ENCODE measurements around the gene PSMD2. TPM values are rescaled to one million over a fixed set of nuclear protein-coding genes. Genes with fewer than 3 reads are reported as not detected.
A peak's percentile ranks its signal among the peaks of the same experiment; 100 is the strongest.

PSMD2 gene
- total RNA-seq, result 100 to 1,000 TPM; 130 to 248 (median 185) TPM

DNA sequence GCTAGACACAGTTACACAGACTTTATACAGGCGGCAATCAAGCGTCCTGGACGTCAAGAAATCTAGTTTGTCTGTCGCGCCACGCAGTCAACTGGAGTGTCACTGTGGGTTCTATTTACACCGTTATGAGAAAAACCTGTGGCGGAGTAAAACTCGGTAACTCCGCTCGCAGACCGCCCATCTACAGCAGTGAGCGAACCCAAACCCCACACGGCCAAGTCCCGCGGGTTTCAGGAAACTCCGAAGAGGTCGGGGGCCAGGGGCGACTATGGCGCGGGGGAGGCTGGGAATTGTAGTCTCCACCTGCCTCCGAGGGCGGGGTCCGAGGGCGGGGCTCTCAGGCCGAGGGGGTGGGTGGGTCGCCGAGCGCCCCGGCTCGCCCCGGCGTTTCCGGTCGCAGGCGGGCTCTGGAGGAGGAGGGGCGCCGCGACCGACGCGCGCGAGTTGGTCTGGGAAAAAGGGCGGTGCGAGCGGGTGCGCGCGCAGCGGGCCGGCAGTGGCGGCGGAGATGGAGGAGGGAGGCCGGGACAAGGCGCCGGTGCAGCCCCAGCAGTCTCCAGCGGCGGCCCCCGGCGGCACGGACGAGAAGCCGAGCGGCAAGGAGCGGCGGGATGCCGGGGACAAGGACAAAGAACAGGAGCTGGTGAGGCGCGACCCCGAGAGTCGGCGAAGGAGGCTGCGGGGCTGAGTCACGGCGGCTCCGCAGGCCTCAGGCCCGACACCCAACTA lies at the start of gene PSMD2:
TSS of gene PSMD2 (plus strand) at position 483 of the 729 bp plus-strand sequence. CDS start at position 509, 26 bp downstream.
- 0 to 6% (median 0%) methylated on average over 3 to 6 of the region's 78 CpGs; no CpG with 5 or more reads in 6 of the 10 experiments for WGBS, 10 experiments
- peak; percentile 92 to 97 (median 95) for ATAC-seq (replicated peaks in 6 of 8)
- in situ Hi-C loops (cut with MboI; ENCODE audit: low pct_unique_long_range_greater_than_20kb in 2 of 9, low sequenced_read_pairs in 9 of 9, unreplicated experiment in 9 of 9), result loop anchor here in 1 of 9 experiments (25.0 kb wide), 2 partner anchors 287 to 387 kb away; partner anchors contain the start of gene ABCC5
- peaks cover 5 to 11% of the 10 kb centered on the region in 2 donors for H3K4me1 ChIP-seq (replicated peaks in 1 of 2)
- peak within 1 kb of the TSS; percentile 67 to 72 for H3K27ac ChIP-seq
- H3K4me3 ChIP-seq, result peak within 1 kb of the TSS; percentile 58 to 86 (median 73)

DNA sequence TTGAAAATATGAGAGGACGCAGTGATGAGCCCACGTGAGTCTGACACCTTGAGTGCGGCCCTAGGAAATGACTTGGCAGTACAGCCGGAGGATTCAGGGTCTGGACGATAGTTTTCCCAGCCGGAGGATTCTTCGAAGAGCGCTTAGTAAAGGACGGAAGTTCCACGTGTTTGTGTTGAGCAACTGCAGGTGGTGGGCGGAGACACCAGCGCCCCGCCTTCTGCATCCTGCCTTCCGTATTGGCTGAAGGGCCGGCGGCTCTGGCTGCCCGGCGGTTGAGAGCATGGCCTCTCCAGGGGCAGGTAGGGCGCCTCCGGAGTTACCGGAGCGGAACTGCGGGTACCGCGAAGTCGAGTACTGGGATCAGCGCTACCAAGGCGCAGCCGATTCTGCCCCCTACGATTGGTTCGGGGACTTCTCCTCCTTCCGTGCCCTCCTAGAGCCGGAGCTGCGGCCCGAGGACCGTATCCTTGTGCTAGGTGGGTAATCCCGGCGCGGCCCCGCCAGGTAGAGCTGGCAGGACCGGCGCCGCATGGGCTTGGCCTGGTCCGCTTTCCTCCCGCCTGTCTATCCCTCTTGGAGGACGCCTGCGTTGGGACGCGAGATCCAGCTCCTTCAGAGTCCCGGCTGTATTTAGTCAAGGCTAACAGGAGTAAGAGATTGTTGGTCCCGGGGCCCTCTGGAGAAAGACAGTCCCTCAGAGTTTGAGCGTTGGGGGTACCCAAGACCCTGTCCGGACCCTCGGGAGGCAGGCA lies 49.5 kb upstream of the PSMD2 start, which contains the start of gene EEF1AKMT4:
TSS of gene EEF1AKMT4 (plus strand) at position 261 of the 755 bp plus-strand sequence. CDS start at position 284, 23 bp downstream.
- H3K4me3 ChIP-seq, result peak within 1 kb of the TSS; percentile 70 to 96 (median 80)
- H3K4me1 ChIP-seq (replicated peaks in 1 of 2), result peaks cover 7 to 9% of the 10 kb centered on the region in 2 donors
- in situ Hi-C loops (cut with MboI; ENCODE audit: low pct_unique_long_range_greater_than_20kb in 2 of 9, low sequenced_read_pairs in 9 of 9, unreplicated experiment in 9 of 9), result loop anchor here in 4 of 9 experiments (25.0 kb wide), 2 partner anchors 337 to 362 kb away; partner anchors contain the start of gene PARL (in 3 of the 4)
- ATAC-seq (replicated peaks in 6 of 8), result peak; percentile 89 to 95 (median 93)
- WGBS, 10 experiments, result 0 to 7% (median 0%) methylated on average over 1 to 34 of the region's 54 CpGs; no CpG with 5 or more reads in 1 of the 10 experiments
- peak within 1 kb of the TSS; percentile 92 to 98 for H3K27ac ChIP-seq

DNA sequence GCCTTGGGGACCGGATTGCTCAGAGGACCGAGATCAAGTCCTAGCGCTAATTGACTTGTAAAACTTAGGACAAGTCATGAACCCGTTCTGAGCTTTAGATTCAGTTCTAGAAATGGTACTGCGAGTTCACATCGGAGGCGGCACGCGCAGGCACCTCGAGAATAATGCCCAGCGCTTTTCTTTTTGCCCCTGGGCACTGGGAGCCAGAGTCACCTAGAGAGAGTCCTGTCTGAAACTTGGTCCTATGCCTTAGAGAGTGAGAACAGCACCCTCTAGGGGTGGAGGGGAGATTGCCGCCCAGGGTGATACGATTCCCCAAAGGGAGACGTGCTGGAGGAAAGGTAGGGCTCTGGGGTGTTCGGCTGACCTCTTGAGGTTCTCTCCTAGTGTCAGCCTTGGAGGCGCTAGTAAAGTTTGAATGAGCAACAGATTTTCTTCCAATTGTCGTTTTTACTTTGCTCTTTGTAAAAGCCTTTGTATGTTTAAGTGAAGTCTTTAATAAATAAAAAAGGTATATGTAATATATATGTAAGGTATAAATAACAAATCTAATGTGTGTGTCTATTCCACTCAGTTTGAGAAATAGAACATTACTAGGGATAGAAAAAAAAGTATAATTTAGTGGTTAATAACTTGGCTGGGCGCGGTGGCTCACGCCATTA lies 48.7 kb upstream of the PSMD2 start:
- ATAC-seq (replicated peaks in 6 of 8), result peak; percentile 36 to 52 (median 45)
- in situ Hi-C loops (cut with MboI; ENCODE audit: low pct_unique_long_range_greater_than_20kb in 2 of 9, low sequenced_read_pairs in 9 of 9, unreplicated experiment in 9 of 9), result loop anchor here in 4 of 9 experiments (25.0 kb wide), 2 partner anchors 338 to 363 kb away; partner anchors contain the start of gene PARL (in 3 of the 4)
- 0 to 76% (median 30%) methylated on average over 2 to 12 of the region's 20 CpGs; no CpG with 5 or more reads in 2 of the 10 experiments for WGBS, 10 experiments
- Histone ChIP-seq H3K27ac (peak overlapping the region; percentile 77 to 98), H3K4me3 (peak overlapping the region; percentile 70 to 96 (median 80)), H3K4me1 (replicated peaks in 1 of 2) (peaks cover 7 to 9% of the 10 kb centered on the region in 2 donors)

DNA sequence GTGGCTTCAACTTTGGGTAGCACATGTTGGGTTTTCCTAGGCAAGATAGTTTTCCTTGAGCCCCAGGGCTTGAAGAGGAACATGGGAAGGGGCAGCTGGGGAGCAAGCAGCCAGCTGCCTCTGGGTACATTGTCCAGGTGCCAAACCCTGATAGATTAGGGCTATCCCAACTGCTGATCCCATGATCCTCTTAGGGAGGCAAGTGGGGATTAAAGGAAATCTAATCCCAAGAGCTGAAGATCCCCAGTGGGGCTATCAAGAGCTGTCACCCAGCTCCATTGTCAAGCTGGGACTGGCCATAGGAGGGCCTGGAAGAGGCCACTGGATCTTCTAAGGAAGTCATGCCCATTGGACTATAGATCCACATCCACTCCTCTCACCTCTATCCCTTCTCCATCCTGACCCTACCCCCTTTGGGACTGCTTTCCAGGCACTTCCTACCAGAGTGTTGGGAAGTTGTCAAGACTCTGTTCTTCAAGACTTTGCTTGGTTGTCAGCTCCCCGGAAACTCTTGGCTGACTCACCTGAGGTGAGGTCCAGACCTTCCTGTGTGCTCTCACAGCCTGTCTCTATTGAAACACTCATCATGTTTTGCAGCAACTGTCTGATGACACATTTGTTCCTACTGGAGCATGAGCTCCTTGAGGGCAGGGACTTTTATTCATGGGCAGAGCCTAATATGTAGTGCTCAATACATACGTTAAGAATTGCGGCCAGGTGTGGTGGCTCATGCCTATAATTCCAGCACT lies 43.6 kb upstream of the PSMD2 start:
- peaks cover 0 to 3% of the 10 kb centered on the region in 2 donors for H3K4me1 ChIP-seq (replicated peaks in 1 of 2)
- in situ Hi-C loops (cut with MboI; ENCODE audit: low pct_unique_long_range_greater_than_20kb in 2 of 9, low sequenced_read_pairs in 9 of 9, unreplicated experiment in 9 of 9), result loop anchor here in 4 of 9 experiments (25.0 kb wide), 2 partner anchors 343 to 368 kb away; partner anchors contain the start of gene PARL (in 3 of the 4)
- ATAC-seq (replicated peaks in 6 of 8), result no peak
- H3K4me3 ChIP-seq, result no peak overlapping the region
- H3K27ac ChIP-seq, result no peak overlapping the region
- WGBS, 10 experiments, result 80 to 100% (median 100%) methylated on average over 1 to 3 of the region's 3 CpGs; no CpG with 5 or more reads in 7 of the 10 experiments

DNA sequence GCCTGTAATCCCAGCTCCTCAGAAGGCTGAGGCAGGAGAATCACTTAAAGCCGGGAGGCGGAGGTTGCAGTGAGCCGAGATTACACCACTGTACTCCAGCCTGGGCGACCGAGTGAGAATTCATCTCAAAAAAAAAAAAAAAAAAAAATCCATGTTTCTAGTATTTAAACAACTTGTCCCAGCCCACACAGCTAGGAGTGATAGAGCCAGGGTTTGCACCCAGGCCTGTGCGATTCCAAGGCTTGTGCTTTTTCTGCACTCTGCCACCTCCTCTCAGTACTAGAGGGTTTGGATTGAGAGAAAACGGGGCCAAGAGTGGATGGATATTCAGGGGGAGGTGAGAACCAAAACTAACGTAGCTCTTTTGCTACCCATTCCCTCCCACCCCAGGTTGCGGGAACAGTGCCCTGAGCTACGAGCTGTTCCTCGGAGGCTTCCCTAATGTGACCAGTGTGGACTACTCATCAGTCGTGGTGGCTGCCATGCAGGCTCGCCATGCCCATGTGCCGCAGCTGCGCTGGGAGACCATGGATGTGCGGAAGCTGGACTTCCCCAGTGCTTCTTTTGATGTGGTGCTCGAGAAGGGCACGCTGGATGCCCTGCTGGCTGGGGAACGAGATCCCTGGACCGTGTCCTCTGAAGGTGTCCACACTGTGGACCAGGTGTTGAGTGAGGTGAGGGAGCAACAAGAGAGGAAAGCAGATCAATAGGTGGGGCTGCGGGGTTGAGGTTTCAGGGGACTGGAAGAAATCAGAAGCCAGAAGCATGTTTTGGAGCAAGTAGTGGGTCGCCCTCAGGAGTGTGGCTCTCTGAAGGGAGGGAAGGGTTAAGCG lies 41.7 kb upstream of the PSMD2 start:
- Histone ChIP-seq H3K27ac (no peak overlapping the region), H3K4me3 (no peak overlapping the region), H3K4me1 (replicated peaks in 1 of 2) (peaks cover 3% of the 10 kb centered on the region in 2 donors)
- 60 to 100% (median 84%) methylated on average over 1 to 14 of the region's 23 CpGs; no CpG with 5 or more reads in 2 of the 10 experiments for WGBS, 10 experiments
- ATAC-seq (replicated peaks in 6 of 8), result no peak
- in situ Hi-C loops (cut with MboI; ENCODE audit: low pct_unique_long_range_greater_than_20kb in 2 of 9, low sequenced_read_pairs in 9 of 9, unreplicated experiment in 9 of 9), result loop anchor here in 4 of 9 experiments (25.0 kb wide), 2 partner anchors 345 to 370 kb away; partner anchors contain the start of gene PARL (in 3 of the 4)

DNA sequence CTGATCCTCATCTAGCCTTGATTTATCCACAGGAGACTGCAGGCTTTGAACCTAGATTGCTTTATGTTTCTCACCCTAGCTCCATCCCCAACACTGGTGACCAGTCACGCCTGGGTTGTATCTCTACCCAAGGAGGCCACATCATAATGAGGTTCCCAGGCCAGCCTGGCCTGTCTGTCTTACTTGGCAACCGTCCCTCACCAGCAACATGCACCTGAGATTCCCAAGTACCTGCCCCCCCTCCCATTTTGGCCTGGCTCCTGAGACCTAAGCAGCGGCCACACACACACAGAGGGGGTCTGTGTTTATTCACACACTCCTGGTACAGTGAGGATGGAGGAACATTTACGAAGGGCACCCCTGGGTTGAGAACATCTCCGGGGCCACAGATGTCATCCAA lies 40.1 kb upstream of the PSMD2 start:
- in situ Hi-C loops (cut with MboI; ENCODE audit: low pct_unique_long_range_greater_than_20kb in 2 of 9, low sequenced_read_pairs in 9 of 9, unreplicated experiment in 9 of 9), result loop anchor here in 4 of 9 experiments (25.0 kb wide), 2 partner anchors 347 to 372 kb away; partner anchors contain the start of gene PARL (in 3 of the 4)
- 35 to 100% (median 93%) methylated on average over 1 to 3 of the region's 5 CpGs; no CpG with 5 or more reads in 3 of the 10 experiments for WGBS, 10 experiments
- Histone ChIP-seq H3K27ac (no peak overlapping the region), H3K4me3 (peak overlapping the region in 3 of 5 donors; percentile 87 to 93 (median 87)), H3K4me1 (replicated peaks in 1 of 2) (peaks cover 3 to 11% of the 10 kb centered on the region in 2 donors)
- no peak for ATAC-seq (replicated peaks in 6 of 8)

DNA sequence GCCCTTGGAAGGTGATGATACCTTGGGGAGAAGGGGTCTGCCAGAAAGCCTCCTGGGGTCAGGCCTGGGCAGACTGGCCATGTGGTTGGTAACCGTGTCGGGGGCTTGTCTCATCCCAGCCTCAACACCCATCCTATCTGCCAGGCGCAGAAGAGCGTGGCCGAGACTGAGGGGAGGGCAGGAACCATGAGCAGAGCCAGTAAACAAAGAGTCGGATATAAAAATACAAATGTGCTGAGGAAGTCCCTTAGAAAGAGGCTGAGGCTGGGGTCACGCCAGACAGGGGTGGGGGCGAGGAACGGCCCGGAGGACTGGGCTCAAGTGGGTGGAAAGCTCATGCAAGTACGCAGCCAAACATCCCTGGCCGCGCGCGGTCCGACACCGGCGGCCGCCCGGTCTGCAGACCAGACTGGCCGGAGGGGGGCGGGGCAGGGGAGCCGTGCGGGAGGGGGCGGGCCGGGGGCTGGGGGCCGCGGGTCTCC lies 39.6 kb upstream of the PSMD2 start:
- in situ Hi-C loops (cut with MboI; ENCODE audit: low pct_unique_long_range_greater_than_20kb in 2 of 9, low sequenced_read_pairs in 9 of 9, unreplicated experiment in 9 of 9), result loop anchor here in 4 of 9 experiments (25.0 kb wide), 2 partner anchors 347 to 372 kb away; partner anchors contain the start of gene PARL (in 3 of the 4)
- H3K27ac ChIP-seq, result no peak overlapping the region
- H3K4me3 ChIP-seq, result peak overlapping the region; percentile 54 to 93 (median 87)
- peaks cover 3 to 11% of the 10 kb centered on the region in 2 donors for H3K4me1 ChIP-seq (replicated peaks in 1 of 2)
- peak in 1 of 8 experiments; percentile 0 for ATAC-seq (replicated peaks in 6 of 8)
- WGBS, 10 experiments, result 0 to 80% (median 42%) methylated on average over 2 to 8 of the region's 28 CpGs; no CpG with 5 or more reads in 4 of the 10 experiments

DNA sequence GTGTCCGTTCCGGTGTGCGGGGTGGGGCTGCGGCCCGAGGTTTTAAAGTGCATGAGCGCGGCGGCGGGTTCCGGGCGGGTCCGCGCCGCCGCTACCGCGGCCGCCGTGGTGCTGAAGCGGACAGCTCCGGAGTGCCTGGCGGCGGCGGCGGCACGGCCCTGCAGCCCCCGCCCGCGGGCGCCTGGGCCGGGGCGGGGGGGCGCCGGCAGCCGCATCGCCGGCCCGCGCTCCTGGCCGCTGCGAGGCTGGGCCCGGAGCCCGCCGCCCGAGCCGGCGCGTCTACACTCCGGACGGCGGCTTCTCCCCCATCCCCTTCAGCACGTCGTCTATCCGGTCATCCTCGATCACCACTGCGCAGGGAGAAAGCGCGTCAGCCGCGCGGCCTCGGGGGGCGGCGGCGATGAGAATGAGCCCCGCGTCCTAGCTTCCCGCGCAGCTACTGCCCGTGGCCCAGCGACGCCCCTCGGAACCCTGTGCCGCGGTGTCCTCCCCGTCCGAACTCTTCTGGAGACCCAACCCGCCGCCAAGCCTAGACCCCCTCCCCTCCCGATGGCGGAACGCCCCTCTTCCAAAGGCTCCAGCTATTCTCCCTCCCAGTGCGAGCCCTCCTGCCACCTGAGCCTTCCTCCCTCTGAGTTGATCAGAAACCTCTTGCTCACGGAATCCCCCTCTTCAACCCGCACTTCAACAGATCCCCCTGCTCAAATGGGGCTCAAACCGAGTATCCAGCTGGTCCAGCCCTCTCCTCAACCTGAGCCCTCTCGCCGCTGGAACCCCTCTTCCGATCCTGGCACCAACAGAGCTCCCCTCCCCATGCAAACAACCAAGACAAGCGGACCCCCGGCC lies 38.9 kb upstream of the PSMD2 start:
- in situ Hi-C loops (cut with MboI; ENCODE audit: low pct_unique_long_range_greater_than_20kb in 2 of 9, low sequenced_read_pairs in 9 of 9, unreplicated experiment in 9 of 9), result loop anchor here in 4 of 9 experiments (25.0 kb wide), 2 partner anchors 348 to 373 kb away; partner anchors contain the start of gene PARL (in 3 of the 4)
- H3K27ac ChIP-seq, result no peak overlapping the region
- 0 to 10% (median 5%) methylated on average over 2 to 4 of the region's 91 CpGs; no CpG with 5 or more reads in 6 of the 10 experiments for WGBS, 10 experiments
- peaks cover 3 to 11% of the 10 kb centered on the region in 2 donors for H3K4me1 ChIP-seq (replicated peaks in 1 of 2)
- H3K4me3 ChIP-seq, result peak overlapping the region; percentile 54 to 93 (median 87)
- ATAC-seq (replicated peaks in 6 of 8), result peak; percentile 1 to 42 (median 8)

DNA sequence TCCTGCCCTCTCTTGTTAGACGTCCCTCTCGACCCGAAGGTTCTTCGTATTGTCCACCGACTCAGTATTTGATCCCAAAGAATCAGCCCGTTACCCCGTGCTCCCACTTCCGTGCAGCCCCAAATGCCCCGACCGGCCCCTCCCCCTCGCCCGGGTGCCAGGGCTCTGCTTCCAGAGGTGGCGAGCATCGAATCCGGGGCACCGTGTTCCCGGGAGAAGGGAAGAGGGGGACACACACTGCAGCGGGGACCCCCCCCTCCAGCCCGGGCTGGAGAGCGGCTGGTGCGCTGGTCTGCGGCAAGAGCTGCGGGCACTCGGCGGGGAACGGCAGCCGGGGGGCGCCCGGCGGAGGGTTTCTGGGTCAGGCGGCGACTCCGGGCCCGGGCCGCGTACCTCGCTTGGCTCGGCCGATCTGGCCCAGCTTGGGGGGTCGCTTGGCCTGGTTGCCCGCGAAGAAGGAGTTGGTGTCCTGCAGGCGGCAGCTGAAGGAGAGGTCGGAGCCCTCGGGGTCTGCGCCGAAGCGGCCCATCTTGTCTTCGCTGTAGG lies 38.2 kb upstream of the PSMD2 start:
- Histone ChIP-seq H3K4me1 (replicated peaks in 1 of 2) (peaks cover 3 to 11% of the 10 kb centered on the region in 2 donors), H3K27ac (peak overlapping the region; percentile 70 to 72), H3K4me3 (peak overlapping the region; percentile 54 to 93 (median 87))
- WGBS, 10 experiments, result 0 to 4% (median 0%) methylated on average over 1 to 5 of the region's 49 CpGs; no CpG with 5 or more reads in 7 of the 10 experiments
- in situ Hi-C loops (cut with MboI; ENCODE audit: low pct_unique_long_range_greater_than_20kb in 2 of 9, low sequenced_read_pairs in 9 of 9, unreplicated experiment in 9 of 9), result loop anchor here in 4 of 9 experiments (25.0 kb wide), 2 partner anchors 348 to 373 kb away; partner anchors contain the start of gene PARL (in 3 of the 4)
- ATAC-seq (replicated peaks in 6 of 8), result peak in 5 of 8 experiments; percentile 1 to 7 (median 6)
